Pancreas (tissue), 10 donors: ENCODE measurements around the gene CHD1. TPM values are rescaled to one million over a fixed set of nuclear protein-coding genes. Genes with fewer than 3 reads are reported as not detected.

Experiments
- ATAC-seq, 4 donors: fragments of 200-7000 bp; cut with Tn5 transposase; one replicate each; pipeline versions ENCODE4 v1.8.0 to v1.9.1; 2020; ENCODE audit warnings: mild to moderate bottlenecking in 4 of 4, moderate library complexity in 4 of 4
- DNase-seq, 6 donors: peaks; one replicate each; pipeline ENCODE4 v3.0.0-alpha.2; 2020
- FAIRE-seq: peaks from 2 replicates; lab custom pipeline; 2012; peaks lifted over from hg19 to GRCh38; lab: Jason Lieb, UNC
- H3K27ac ChIP-seq, 4 donors: fragments of 200-600 bp; sonication (generic); 1 replicate in 3 of 4; 2 replicates in 1 of 4; pipeline versions ENCODE4 v1.5.0 to v1.8.0; 2020
- H3K27me3 ChIP-seq, 4 donors: fragments of 200-600 bp; one replicate each; pipeline ENCODE4 v1.8.0; 2021
- H3K36me3 ChIP-seq, 3 donors: fragments of 200-600 bp; sonication (generic) in 1 of 3; one replicate each; pipeline versions ENCODE4 v1.5.0 to v1.8.0; 2020 to 2021
- H3K4me1 ChIP-seq, 3 donors: fragments of 200-600 bp; one replicate each; pipeline ENCODE4 v1.8.0; 2021
- H3K4me3 ChIP-seq, 4 donors: fragments of 200-600 bp; sonication (generic) in 2 of 4; one replicate each; pipeline versions ENCODE4 v1.5.0 to v1.8.0; 2020 to 2021
- H3K9me3 ChIP-seq, 4 donors: fragments of 200-600 bp; one replicate each; pipeline ENCODE4 v1.8.0; 2021
- WGBS, 2 donors: extraction: QIAGEN DNeasy Blood & Tissue Kit; methylation state at CpG; one replicate each; pipeline ENCODE4 v1.1.7; 2013; 5-methylcytosine and 5-hydroxymethylcytosine counted together
- intact Hi-C, 3 donors: fragments of 100-400 bp; cut with DNase I; formaldehyde crosslinking; loops; one replicate each; pipeline versions ENCODE4 v1.11.1 to v1.14.2; 2022
- polyA plus RNA-seq, 2 donors: library from polyadenylated mRNA; stranded (reverse); fragments of 200-250 nt; gene quantifications; one replicate each; pipeline ENCODE4 v1.2.3, GENCODE V29; 2013
- total RNA-seq, 6 donors: library from RNA; stranded (reverse); fragmentation: NEBNext Ultra II Directional in 4 of 6; extraction: Animal tissue kit (Norgen Biotek cat#: 25700) in 4 of 6; gene quantifications; one replicate each; pipeline versions ENCODE4 v1.2.1 to v1.2.4, GENCODE V29; 2021 to 2023
- TF ChIP-seq, protein P1 (sequence below), 4 donors: fragments of 200-600 bp; sonication (generic) in 3 of 4; IDR thresholded peaks; one replicate each; pipeline versions ENCODE4 v1.5.0 to v1.8.0; 2021; ENCODE audit warnings: antibody characterized with exemption in 4 of 4
- donor health status: healthy with polysubstance abuse.
- donor health status: DM: no; HTN: no; CAD: no; lungs with moderate emphysema.
- donor health status: DM: no; HTN: no; CAD: no.
- donor health status: control.
- donor health status: control.
- donor health status: Bipolar disorder and iron deficiency.
- donor health status: DM: yes; HTN: yes; CAD: no.
- donor health status: DM: no; HTN: no; CAD: no.
- donor health status: DM: no; HTN: no; CAD: no.
- donor health status: DM: yes; HTN: yes; CAD: no.

The CHD1 gene
- total and polyA plus RNA-seq, 8 donors = 10.1 to 20.7 (median 12.4) TPM

DNA sequence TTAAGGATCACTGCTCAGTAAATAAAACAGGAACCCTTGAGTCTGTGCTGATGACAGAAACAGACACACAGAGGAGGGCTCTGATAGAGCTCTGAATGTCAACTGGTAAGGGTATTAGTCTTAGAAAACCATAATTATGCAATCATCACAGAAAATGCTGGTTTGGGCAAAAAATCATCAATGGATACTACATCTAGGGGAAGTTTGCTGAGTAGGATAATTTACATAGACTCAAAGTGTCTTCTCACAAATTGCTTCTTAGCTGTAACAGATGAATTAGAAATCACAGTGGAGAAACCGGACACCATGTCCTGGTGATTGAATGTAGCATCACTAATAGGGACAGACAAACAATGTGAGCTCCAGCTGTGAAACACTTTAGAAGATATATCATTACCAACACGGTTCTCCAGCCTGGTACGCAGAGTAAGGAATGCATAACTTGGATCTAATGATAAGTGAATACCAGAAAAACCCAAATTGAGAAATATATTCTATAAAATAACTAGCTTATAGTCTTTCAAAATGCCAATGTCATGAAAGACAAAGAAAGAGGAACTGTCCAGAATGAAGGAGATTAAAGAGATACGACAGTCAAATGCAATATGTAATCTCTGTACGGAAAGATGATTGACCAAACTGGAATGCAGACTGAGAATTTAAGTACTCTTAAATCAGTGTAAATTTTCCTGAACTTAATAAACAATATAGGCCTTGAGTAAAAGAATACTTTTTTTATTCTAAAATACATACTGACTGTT lies 17.3 kb downstream of the CHD1 start:
- DNase-seq = no peak
- H3K27me3 ChIP-seq = no peaks in the 10 kb centered on the region
- FAIRE-seq = no peak
- ATAC-seq = peak in 2 of 4 donors; percentile 23 to 40
- TF ChIP-seq, protein P1, sequence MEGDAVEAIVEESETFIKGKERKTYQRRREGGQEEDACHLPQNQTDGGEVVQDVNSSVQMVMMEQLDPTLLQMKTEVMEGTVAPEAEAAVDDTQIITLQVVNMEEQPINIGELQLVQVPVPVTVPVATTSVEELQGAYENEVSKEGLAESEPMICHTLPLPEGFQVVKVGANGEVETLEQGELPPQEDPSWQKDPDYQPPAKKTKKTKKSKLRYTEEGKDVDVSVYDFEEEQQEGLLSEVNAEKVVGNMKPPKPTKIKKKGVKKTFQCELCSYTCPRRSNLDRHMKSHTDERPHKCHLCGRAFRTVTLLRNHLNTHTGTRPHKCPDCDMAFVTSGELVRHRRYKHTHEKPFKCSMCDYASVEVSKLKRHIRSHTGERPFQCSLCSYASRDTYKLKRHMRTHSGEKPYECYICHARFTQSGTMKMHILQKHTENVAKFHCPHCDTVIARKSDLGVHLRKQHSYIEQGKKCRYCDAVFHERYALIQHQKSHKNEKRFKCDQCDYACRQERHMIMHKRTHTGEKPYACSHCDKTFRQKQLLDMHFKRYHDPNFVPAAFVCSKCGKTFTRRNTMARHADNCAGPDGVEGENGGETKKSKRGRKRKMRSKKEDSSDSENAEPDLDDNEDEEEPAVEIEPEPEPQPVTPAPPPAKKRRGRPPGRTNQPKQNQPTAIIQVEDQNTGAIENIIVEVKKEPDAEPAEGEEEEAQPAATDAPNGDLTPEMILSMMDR (IDR thresholded peaks at IDR 0.05) = no peak
- no peak overlapping the region for H3K4me3 ChIP-seq
- H3K9me3 ChIP-seq = no peaks in the 10 kb centered on the region
- H3K27ac ChIP-seq = no peak overlapping the region
- peaks cover 0 to 7% (median 0%) of the 10 kb centered on the region in 3 donors for H3K4me1 ChIP-seq
- intact Hi-C loops = no loop called here
- 77 to 86% methylated on average over 5 of the region's 5 CpGs for WGBS, 2 donors
- H3K36me3 ChIP-seq = no peaks in the 10 kb centered on the region

DNA sequence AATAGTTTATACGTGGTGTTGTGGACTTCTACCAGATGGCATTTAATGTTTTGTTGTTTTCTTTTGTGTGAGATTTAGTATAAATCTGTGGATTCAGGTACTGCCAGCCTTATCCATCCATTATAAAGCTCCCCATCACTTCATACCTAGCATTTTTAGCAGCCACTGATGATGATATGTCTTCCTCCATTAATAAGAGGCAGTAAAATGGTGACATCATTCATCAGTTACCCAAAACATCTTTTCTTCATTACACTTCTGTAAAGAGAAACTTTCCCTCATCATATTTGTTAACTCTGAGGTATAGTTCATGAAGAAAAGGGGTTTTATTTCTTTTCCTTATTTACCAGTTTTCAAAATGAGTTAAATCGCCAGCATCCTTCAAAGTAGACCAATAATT lies 19.4 kb downstream of the CHD1 start:
- TF ChIP-seq, protein P1 (IDR thresholded peaks at IDR 0.05) = no peak
- H3K9me3 ChIP-seq = no peaks in the 10 kb centered on the region
- intact Hi-C loops = loop anchor here in 2 of 3 donors (5.0 kb wide), 1 partner anchor 123 kb away; no protein-coding TSS in a partner anchor
- H3K27ac ChIP-seq = no peak overlapping the region
- FAIRE-seq (no peak), ATAC-seq (no peak), DNase-seq (no peak)
- WGBS, 2 donors = 86 to 96% methylated on average over 2 of the region's 2 CpGs
- H3K27me3 ChIP-seq = no peaks in the 10 kb centered on the region
- H3K4me1 ChIP-seq = peaks cover 0 to 9% (median 0%) of the 10 kb centered on the region in 3 donors
- peaks cover 0 to 1% (median 0%) of the 10 kb centered on the region in 3 donors for H3K36me3 ChIP-seq
- H3K4me3 ChIP-seq = no peak overlapping the region

DNA sequence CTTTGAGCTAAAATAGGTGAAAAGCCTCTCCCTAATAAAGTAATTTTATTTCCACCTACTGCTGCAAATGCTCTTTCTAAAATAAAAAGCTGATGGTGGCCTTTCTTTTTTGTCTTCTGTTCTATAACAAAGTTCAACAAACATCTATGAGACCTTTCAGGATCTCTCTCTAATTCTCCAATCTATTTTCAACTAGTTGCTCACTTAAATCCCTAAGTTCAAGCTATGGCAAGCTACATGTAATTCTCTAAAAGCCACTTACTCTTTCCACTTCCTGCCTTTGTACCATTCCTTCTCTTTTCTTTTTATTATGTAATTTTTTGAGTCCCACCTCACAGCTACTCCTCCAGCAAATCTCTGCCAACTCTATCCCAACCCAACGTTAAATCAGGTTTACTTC lies 20.9 kb downstream of the CHD1 start:
- 63 to 70% methylated on average over 1 of the region's 1 CpG for WGBS, 2 donors
- ATAC-seq = no peak
- no peak overlapping the region for H3K27ac ChIP-seq
- no peak overlapping the region for H3K4me3 ChIP-seq
- TF ChIP-seq, protein P1 (IDR thresholded peaks at IDR 0.05) = no peak
- intact Hi-C loops = loop anchor here in 2 of 3 donors (5.0 kb wide), 1 partner anchor 124 kb away; no protein-coding TSS in a partner anchor
- H3K36me3 ChIP-seq = peaks cover 0 to 15% (median 0%) of the 10 kb centered on the region in 3 donors
- DNase-seq = no peak
- no peaks in the 10 kb centered on the region for H3K27me3 ChIP-seq
- peaks cover 0 to 9% (median 0%) of the 10 kb centered on the region in 3 donors for H3K4me1 ChIP-seq
- H3K9me3 ChIP-seq = no peaks in the 10 kb centered on the region
- FAIRE-seq = no peak

DNA sequence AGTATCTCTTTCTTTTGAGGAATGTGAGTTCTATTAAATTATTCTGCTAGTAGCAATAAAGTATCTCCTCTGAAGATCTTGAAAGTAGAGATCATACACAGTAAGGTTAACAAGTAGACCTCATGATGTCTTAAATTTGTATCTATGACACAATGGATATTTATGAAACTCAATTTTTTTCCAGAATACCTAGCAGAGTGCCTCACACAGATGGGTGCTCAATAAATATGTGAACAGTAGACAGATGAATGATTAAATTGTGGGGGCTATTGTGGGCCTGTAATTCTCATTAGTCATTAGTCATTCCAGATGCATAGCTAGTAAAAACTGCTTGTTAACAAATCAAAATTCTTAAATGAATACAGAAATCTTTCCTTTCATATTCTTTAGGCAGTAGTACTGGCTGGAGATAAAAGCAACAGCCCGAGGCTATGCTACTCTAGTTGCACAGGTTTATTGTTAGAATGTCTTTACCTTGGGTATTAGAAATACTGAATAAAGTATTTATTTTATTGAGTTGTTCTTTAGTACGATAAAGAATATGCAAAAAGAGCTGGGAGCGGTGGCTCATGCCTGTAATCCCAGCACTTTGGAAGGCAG lies 22.0 kb downstream of the CHD1 start:
- Histone ChIP-seq H3K4me3 (no peak overlapping the region), H3K27me3 (no peaks in the 10 kb centered on the region), H3K36me3 (peaks cover 0 to 24% (median 0%) of the 10 kb centered on the region in 3 donors), H3K4me1 (peaks cover 0 to 9% (median 0%) of the 10 kb centered on the region in 3 donors), H3K27ac (no peak overlapping the region), H3K9me3 (no peaks in the 10 kb centered on the region)
- peak in 2 of 4 donors; percentile 18 to 20 for ATAC-seq
- TF ChIP-seq, protein P1 (IDR thresholded peaks at IDR 0.05) = no peak
- no peak for FAIRE-seq
- intact Hi-C loops = loop anchor here in 2 of 3 donors (5.0 kb wide), 1 partner anchor 125 kb away; no protein-coding TSS in a partner anchor
- 67 to 71% methylated on average over 3 of the region's 3 CpGs for WGBS, 2 donors
- DNase-seq = no peak
